HG03342 (cell line): Measurements from ENCODE around the gene ZNF44.

Experiments used
- ATAC-seq: cut with Tn5 transposase; IDR thresholded peaks from one replicate; pipeline ENCODE4 v1.9.1; 2021; ENCODE audit warnings: mild to moderate bottlenecking, moderate library complexity; ENCODE audit not compliant: unreplicated experiment

Gene ZNF44

DNA sequence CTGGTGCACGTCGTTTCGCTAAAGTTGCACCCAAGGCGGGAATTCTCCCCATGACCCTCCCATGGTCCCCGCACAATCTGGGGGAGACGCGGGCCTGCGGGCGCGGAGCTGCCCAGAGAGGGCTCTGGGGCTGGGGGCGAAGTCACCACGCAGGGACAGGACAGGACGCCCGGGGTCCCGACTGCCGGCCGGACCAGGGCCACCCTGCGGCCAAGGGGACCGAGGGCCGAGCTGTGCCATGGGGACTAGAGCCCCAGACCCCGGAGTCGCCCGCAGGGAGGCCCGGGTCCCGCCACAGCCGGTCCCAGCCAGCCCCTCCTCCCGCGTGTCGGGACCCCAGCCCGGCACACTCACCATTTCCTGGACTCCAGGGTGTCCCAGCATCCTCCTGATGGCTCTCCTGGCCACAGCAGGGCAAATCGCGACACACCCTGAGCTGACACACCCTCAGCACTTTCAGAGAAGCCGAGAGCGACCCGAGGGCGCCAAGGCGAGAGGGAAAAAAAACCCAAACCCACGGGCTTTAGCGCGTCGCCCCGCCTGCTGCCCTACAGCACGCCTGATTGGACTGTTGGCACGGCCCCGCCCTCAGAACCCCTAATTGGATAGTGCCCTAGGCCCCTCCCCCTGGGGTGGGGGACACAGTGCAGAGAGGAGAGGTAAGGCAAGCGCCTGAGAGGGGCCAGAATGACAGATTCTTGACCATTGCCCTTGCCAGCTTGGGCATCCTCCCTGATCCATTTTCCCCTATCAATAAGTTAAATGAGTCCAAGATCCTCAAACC is 28.6 kb downstream of the ZNF44 start:
- no peak for ATAC-seq

DNA sequence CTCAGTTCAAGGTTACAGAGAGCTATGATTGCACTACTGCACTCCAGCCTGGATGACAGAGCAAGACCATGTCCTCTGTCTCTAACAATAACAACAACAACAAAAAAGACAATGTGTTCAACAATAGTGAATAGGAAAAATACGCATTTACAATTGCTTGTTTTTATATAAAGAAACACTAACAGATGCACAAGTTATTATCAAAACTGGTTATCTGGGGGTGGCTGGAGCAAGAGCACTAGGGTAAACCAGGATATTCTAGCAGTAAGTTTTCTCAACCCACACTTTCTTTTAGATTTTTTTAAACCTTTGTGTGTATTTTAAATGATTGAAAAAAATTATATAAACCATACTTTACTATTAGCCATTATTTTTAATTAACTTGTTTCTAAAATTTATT is 33.1 kb downstream of the ZNF44 start:
- ATAC-seq, result no peak

DNA sequence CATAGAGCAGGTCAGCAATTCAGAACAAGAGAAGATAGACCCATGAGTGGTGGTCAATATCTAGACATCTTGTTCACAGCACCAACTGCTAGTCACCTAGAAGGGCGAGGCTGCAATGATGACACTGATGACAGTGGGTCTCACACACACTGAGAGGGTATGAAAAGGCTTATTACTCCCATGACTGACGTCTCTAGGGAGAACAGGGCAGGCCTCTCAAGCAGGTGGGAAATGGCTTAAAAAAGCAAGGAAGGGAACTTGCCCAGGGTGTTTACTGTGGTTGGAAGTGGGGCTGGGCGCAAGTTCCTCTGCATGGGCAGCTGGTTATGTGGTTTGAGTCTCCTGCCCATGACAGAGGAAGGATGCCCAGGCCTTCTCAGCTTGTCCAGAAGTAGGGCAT is 33.8 kb downstream of the ZNF44 start:
- ATAC-seq, result no peak

- no peak for ATAC-seq
These were observed 34.4 kb downstream of the ZNF44 start for GRCh38 chr19:12260236-12260635.

- ATAC-seq, result no peak
These were observed 39.3 kb downstream of the ZNF44 start for GRCh38 chr19:12255372-12255771.

DNA sequence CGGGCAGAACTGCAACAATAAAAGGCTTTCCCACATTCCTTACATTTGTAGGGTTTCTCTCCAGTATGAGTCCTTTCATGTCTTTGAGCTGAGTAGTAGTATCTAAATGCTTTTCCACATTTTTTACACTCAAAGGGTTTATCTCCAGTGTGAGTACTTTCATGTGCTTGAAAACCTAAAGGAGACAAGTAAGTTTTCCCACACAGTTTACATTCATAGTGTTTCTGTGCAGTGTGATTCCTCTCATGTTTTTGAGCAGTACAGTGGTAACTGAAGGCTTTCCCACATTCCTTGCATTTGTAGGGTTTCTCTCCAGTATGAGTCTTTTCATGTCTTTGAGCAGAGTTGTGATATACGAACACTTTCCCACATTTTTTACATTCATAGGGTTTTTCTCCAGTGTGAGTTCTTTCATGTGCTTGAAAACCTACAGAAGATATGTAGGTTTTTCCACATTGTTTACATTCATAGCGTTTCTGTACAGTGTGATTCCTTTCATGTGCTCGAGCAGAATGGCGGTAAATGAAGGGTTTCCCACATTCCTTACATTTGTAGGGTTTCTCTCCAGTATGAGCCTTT is 47.0 kb downstream of the ZNF44 start:
- ATAC-seq, result no peak

GRCh38 chr19:12244370-12244769 is 50.3 kb downstream of the ZNF44 start:
- no peak for ATAC-seq

- ATAC-seq, result no peak
These were observed 57.4 kb downstream of the ZNF44 start for GRCh38 chr19:12237143-12237839.

DNA sequence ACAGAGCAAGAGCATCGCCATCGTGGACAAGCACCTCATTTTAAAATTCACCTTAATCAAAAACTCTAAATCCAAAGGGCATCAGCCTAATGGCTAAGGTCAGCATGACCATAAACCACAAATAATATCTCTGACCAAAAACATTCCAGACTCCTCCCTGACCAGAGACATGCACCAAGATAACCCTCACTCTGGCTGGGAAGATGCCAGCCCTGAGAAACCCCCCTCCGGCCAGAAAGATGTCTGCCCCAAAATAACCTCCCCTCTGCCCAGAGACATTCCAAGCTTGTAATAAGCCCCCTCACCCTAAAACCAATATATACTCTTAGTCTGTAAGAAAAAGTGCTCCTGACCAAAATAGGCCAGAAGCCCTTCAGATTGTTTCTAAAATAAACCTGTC is 61.7 kb downstream of the ZNF44 start:
- ATAC-seq, result no peak

- no peak for ATAC-seq
These were observed 63.6 kb downstream of the ZNF44 start for GRCh38 chr19:12230751-12231733.

GRCh38 chr19:12229990-12230389 is 64.7 kb downstream of the ZNF44 start:
- no peak for ATAC-seq

DNA sequence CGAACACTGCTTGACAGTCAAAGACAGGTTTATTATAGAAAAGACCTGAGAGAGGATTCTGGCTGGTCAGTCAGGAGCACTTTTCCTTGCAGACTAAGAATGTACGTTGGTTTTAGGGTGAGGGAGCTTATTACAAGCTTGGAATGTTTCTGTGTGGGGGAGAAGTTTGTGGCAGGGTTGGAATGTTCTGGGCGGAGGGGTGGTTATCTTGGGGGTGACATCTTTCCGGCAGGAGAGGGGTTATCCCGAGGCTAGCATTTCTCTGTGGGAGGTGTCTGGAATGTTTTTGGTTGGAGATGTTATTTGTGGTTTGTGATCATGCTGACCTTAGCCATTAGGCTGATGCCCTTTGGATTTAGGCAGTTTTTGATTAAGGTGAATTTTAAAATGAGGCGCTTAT is 70.0 kb downstream of the ZNF44 start:
- ATAC-seq, result no peak

DNA sequence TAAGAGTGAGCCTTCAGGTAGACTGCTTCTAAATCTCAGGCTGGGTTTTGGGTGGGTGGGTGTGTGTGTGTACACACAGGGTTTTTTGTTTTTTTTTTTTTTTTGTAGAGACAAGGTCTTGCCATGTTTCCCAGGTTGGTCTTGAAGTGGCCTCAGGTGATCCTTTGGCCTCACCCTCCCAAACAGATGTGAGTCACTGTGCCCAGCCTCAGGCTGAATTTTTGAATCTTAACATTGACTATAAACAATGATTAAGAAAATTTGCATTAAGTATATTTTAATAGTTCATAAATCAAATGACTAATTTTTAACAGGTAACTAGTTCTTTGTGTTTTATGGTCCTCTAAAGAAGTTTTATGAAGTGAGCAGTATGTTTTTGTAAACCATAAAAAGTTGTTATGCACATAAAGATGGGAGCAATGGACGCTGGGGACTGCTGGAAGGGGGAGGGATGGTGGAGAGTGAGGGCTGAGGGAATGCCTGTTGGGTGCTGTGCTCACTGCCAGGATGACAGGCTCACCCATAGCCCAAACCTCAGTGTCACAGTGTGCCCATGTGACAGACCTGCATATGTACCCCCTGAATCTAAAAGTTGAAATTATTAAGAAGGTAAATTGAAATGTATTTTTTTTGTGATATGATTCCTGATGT is 71.6 kb downstream of the ZNF44 start:
- ATAC-seq, result no peak
